ENCODE results near the gene PPOX. TPM values are rescaled to one million over a fixed set of nuclear protein-coding genes. Genes with fewer than 3 reads are reported as not detected.

PPOX gene
- total and polyA plus RNA-seq, 4 experiments from 2014 or later: 16.3 to 69.8 (median 42.5) TPM

GRCh38 chr1:161159087-161159912, 6.9 kb upstream of the PPOX start, which contains the start of gene USP21:
USP21 (plus strand) TSS chr1:161159500; CDS start chr1:161160641, 1,141 bp downstream.
- Histone ChIP-seq H3K27me3 (ENCODE audit: insufficient read depth, low read length) (no peaks in the 10 kb centered on the region), H3K4me1 (ENCODE audit: insufficient read depth, low read length) (peaks cover 45% of the 10 kb centered on the region), H3K9me3 (ENCODE audit: control insufficient read depth in 1 of 2, low read length in 2 of 2) (no peaks in the 10 kb centered on the region), H3K36me3 (ENCODE audit: insufficient read depth, low read length) (peaks cover 19% of the 10 kb centered on the region), H3K27ac (ENCODE audit: low read depth, low read length) (peak within 1 kb of the TSS; percentile 84), H3K4me3 (ENCODE audit: low read length in 2 of 2) (peak within 1 kb of the TSS; percentile 83 to 93)
- Mint-ChIP-seq H3K36me3 (peaks cover 27 to 59% of the 10 kb centered on the region in 2 donors), H3K9me3 (peaks cover 0 to 3% (median 0%) of the 10 kb centered on the region in 8 donors), H3K27ac (peak within 1 kb of the TSS; percentile 94 to 99 (median 97)), H3K27me3 (no peaks in the 10 kb centered on the region), H3K4me3 (peak within 1 kb of the TSS; percentile 91 to 99 (median 94)), H3K4me1 (peaks cover 40 to 77% (median 61%) of the 10 kb centered on the region in 4 donors)
- intact Hi-C loops (cut with micrococcal nuclease): loop anchor here (10.0 kb wide), 1 partner anchor 1064 kb away; the partner anchor contains the start of gene IGSF8
- CTCF ChIA-PET (ENCODE audit: partially characterized antibody): interaction anchor here (1.0 to 2.4 kb wide), 4 partner anchors 33 to 90 kb away, joined by 3 to 9 read pairs (median 6); partner anchors contain the start of genes ARHGAP30, NDUFS2 and TOMM40L
- POLR2A ChIA-PET (ENCODE audit: partially characterized antibody): interaction anchor here (0.6 to 2.7 kb wide), 7 partner anchors 11 to 138 kb away, joined by 3 to 15 read pairs (median 9); partner anchors contain the start of genes B4GALT3, NDUFS2 and TOMM40L
- peak; percentile 91 to 92 (median 92) for DNase-seq

GRCh38 chr1:161159913-161160243, 6.3 kb upstream of the PPOX start:
- H3K4me1 Mint-ChIP-seq: peaks cover 39 to 78% (median 58%) of the 10 kb centered on the region in 4 donors
- H3K27me3 Mint-ChIP-seq: no peaks in the 10 kb centered on the region
- H3K36me3 Mint-ChIP-seq: peaks cover 27 to 62% of the 10 kb centered on the region in 2 donors
- Histone ChIP-seq H3K4me3 (ENCODE audit: low read length in 2 of 2) (peak overlapping the region; percentile 83 to 93), H3K27me3 (ENCODE audit: insufficient read depth, low read length) (no peaks in the 10 kb centered on the region), H3K36me3 (ENCODE audit: insufficient read depth, low read length) (peaks cover 19% of the 10 kb centered on the region), H3K27ac (ENCODE audit: low read depth, low read length) (peak overlapping the region; percentile 84), H3K9me3 (ENCODE audit: control insufficient read depth in 1 of 2, low read length in 2 of 2) (no peaks in the 10 kb centered on the region), H3K4me1 (ENCODE audit: insufficient read depth, low read length) (peaks cover 40% of the 10 kb centered on the region)
- no peak for DNase-seq
- H3K4me3 Mint-ChIP-seq: peak overlapping the region; percentile 91 to 99 (median 94)
- H3K9me3 Mint-ChIP-seq: peaks cover 0 to 3% (median 0%) of the 10 kb centered on the region in 8 donors
- ChIA-PET CTCF (ENCODE audit: partially characterized antibody) (no interaction called here), POLR2A (ENCODE audit: partially characterized antibody) (interaction anchor here (1.7 to 2.7 kb wide), 5 partner anchors 11 to 42 kb away, joined by 5 to 15 read pairs (median 10); partner anchors contain the start of genes B4GALT3, DEDD and NDUFS2)
- intact Hi-C loops (cut with micrococcal nuclease): loop anchor here (10.0 kb wide), 1 partner anchor 1065 kb away; the partner anchor contains the start of gene IGSF8
- peak overlapping the region; percentile 88 to 99 (median 97) for H3K27ac Mint-ChIP-seq

- Histone ChIP-seq H3K9me3 (ENCODE audit: control insufficient read depth in 1 of 2, low read length in 2 of 2) (no peaks in the 10 kb centered on the region), H3K36me3 (ENCODE audit: insufficient read depth, low read length) (peaks cover 19% of the 10 kb centered on the region), H3K4me1 (ENCODE audit: insufficient read depth, low read length) (peaks cover 42% of the 10 kb centered on the region), H3K4me3 (ENCODE audit: low read length in 2 of 2) (no peak overlapping the region), H3K27ac (ENCODE audit: low read depth, low read length) (no peak overlapping the region), H3K27me3 (ENCODE audit: insufficient read depth, low read length) (no peaks in the 10 kb centered on the region)
- peaks cover 34 to 78% (median 54%) of the 10 kb centered on the region in 4 donors for H3K4me1 Mint-ChIP-seq
- ChIA-PET CTCF (ENCODE audit: partially characterized antibody) (interaction anchor here (1.0 to 2.5 kb wide), 2 partner anchors 31 to 41 kb away, joined by 4 to 12 read pairs; partner anchors contain the start of gene NDUFS2), POLR2A (ENCODE audit: partially characterized antibody) (interaction anchor here (1.1 to 2.6 kb wide), 5 partner anchors 10 to 65 kb away, joined by 3 to 16 read pairs (median 3); partner anchors contain the start of genes B4GALT3, DEDD, KLHDC9 and TOMM40L)
- peaks cover 27 to 57% of the 10 kb centered on the region in 2 donors for H3K36me3 Mint-ChIP-seq
- no peaks in the 10 kb centered on the region for H3K27me3 Mint-ChIP-seq
- H3K27ac Mint-ChIP-seq: peak overlapping the region in 6 of 7 donors; percentile 92 to 99 (median 96)
- DNase-seq: no peak
- intact Hi-C loops (cut with micrococcal nuclease): no loop called here
- H3K4me3 Mint-ChIP-seq: peak overlapping the region; percentile 71 to 95 (median 92)
- peaks cover 0 to 3% (median 0%) of the 10 kb centered on the region in 8 donors for H3K9me3 Mint-ChIP-seq
Measured at GRCh38 chr1:161160671-161161145, 5.5 kb upstream of the PPOX start.

GRCh38 chr1:161161652-161162051, 4.6 kb upstream of the PPOX start:
- peaks cover 32 to 84% (median 56%) of the 10 kb centered on the region in 4 donors for H3K4me1 Mint-ChIP-seq
- H3K27ac ChIP-seq (ENCODE audit: low read depth, low read length): no peak overlapping the region
- no peaks in the 10 kb centered on the region for H3K27me3 Mint-ChIP-seq
- H3K9me3 ChIP-seq (ENCODE audit: control insufficient read depth in 1 of 2, low read length in 2 of 2): no peaks in the 10 kb centered on the region
- peak overlapping the region in 6 of 8 donors; percentile 6 to 95 (median 37) for H3K4me3 Mint-ChIP-seq
- H3K27me3 ChIP-seq (ENCODE audit: insufficient read depth, low read length): no peaks in the 10 kb centered on the region
- no peak overlapping the region for H3K4me3 ChIP-seq (ENCODE audit: low read length in 2 of 2)
- CTCF ChIA-PET (ENCODE audit: partially characterized antibody): interaction anchor here (1.0 to 2.5 kb wide), 3 partner anchors 30 to 64 kb away, joined by 4 to 12 read pairs (median 4); partner anchors contain the start of genes NDUFS2 and TOMM40L
- peaks cover 27 to 59% of the 10 kb centered on the region in 2 donors for H3K36me3 Mint-ChIP-seq
- peaks cover 43% of the 10 kb centered on the region for H3K4me1 ChIP-seq (ENCODE audit: insufficient read depth, low read length)
- intact Hi-C loops (cut with micrococcal nuclease): no loop called here
- H3K9me3 Mint-ChIP-seq: peaks cover 0 to 3% (median 0%) of the 10 kb centered on the region in 8 donors
- POLR2A ChIA-PET (ENCODE audit: partially characterized antibody): interaction anchor here (1.1 to 2.6 kb wide), 9 partner anchors 8 to 64 kb away, joined by 3 to 16 read pairs (median 4); partner anchors contain the start of genes B4GALT3, DEDD, KLHDC9 and NDUFS2
- H3K36me3 ChIP-seq (ENCODE audit: insufficient read depth, low read length): peaks cover 19% of the 10 kb centered on the region
- H3K27ac Mint-ChIP-seq: peak overlapping the region in 4 of 7 donors; percentile 59 to 83 (median 66)
- DNase-seq: no peak

- no peaks in the 10 kb centered on the region for H3K9me3 ChIP-seq (ENCODE audit: control insufficient read depth in 1 of 2, low read length in 2 of 2)
- no peak for DNase-seq
- POLR2A ChIA-PET (ENCODE audit: partially characterized antibody): interaction anchor here (0.7 to 2.6 kb wide), 9 partner anchors 9 to 64 kb away, joined by 3 to 16 read pairs (median 4); partner anchors contain the start of genes B4GALT3, DEDD, KLHDC9 and NDUFS2
- CTCF ChIA-PET (ENCODE audit: partially characterized antibody): interaction anchor here (1.5 to 2.5 kb wide), 2 partner anchors 30 to 64 kb away, joined by 4 to 12 read pairs; partner anchors contain the start of gene TOMM40L
- H3K27ac ChIP-seq (ENCODE audit: low read depth, low read length): no peak overlapping the region
- Mint-ChIP-seq H3K4me3 (peak overlapping the region in 4 of 8 donors; percentile 32 to 40 (median 37)), H3K27me3 (no peaks in the 10 kb centered on the region), H3K27ac (peak overlapping the region in 5 of 7 donors; percentile 59 to 83 (median 69)), H3K4me1 (peaks cover 35 to 85% (median 60%) of the 10 kb centered on the region in 4 donors), H3K9me3 (peaks cover 0 to 3% (median 0%) of the 10 kb centered on the region in 8 donors), H3K36me3 (peaks cover 26 to 56% of the 10 kb centered on the region in 2 donors)
- peaks cover 19% of the 10 kb centered on the region for H3K36me3 ChIP-seq (ENCODE audit: insufficient read depth, low read length)
- intact Hi-C loops (cut with micrococcal nuclease): no loop called here
- H3K4me3 ChIP-seq (ENCODE audit: low read length in 2 of 2): no peak overlapping the region
- H3K27me3 ChIP-seq (ENCODE audit: insufficient read depth, low read length): no peaks in the 10 kb centered on the region
- H3K4me1 ChIP-seq (ENCODE audit: insufficient read depth, low read length): peaks cover 47% of the 10 kb centered on the region
Measured at GRCh38 chr1:161162052-161162451, 4.2 kb upstream of the PPOX start.

GRCh38 chr1:161162806-161163205, 3.4 kb upstream of the PPOX start:
- Mint-ChIP-seq H3K9me3 (peaks cover 0 to 3% (median 0%) of the 10 kb centered on the region in 8 donors), H3K36me3 (peaks cover 18 to 49% of the 10 kb centered on the region in 2 donors), H3K27me3 (no peaks in the 10 kb centered on the region), H3K4me3 (peak overlapping the region in 3 of 8 donors; percentile 4 to 53 (median 33)), H3K4me1 (peaks cover 37 to 90% (median 61%) of the 10 kb centered on the region in 4 donors), H3K27ac (peak overlapping the region; percentile 54 to 100 (median 91))
- no peak overlapping the region for H3K27ac ChIP-seq (ENCODE audit: low read depth, low read length)
- H3K36me3 ChIP-seq (ENCODE audit: insufficient read depth, low read length): peaks cover 19% of the 10 kb centered on the region
- H3K4me3 ChIP-seq (ENCODE audit: low read length in 2 of 2): no peak overlapping the region
- ChIA-PET CTCF (ENCODE audit: partially characterized antibody) (interaction anchor here (0.6 to 2.5 kb wide), 3 partner anchors 17 to 63 kb away, joined by 4 to 12 read pairs (median 4); partner anchors contain the start of gene TOMM40L), POLR2A (ENCODE audit: partially characterized antibody) (interaction anchor here (0.7 to 2.6 kb wide), 6 partner anchors 8 to 39 kb away, joined by 3 to 16 read pairs (median 4); partner anchors contain the start of genes B4GALT3, NDUFS2 and UFC1)
- H3K27me3 ChIP-seq (ENCODE audit: insufficient read depth, low read length): no peaks in the 10 kb centered on the region
- intact Hi-C loops (cut with micrococcal nuclease): no loop called here
- no peaks in the 10 kb centered on the region for H3K9me3 ChIP-seq (ENCODE audit: control insufficient read depth in 1 of 2, low read length in 2 of 2)
- peaks cover 55% of the 10 kb centered on the region for H3K4me1 ChIP-seq (ENCODE audit: insufficient read depth, low read length)
- DNase-seq: no peak
